ENCODE results near the gene PCAT6. TPM values are rescaled to one million over a fixed set of nuclear protein-coding genes. Genes with fewer than 3 reads are reported as not detected.

Gene PCAT6
- polyA plus RNA-seq, 6 donors from 2014 or later = 0.83 TPM; not detected in 5

Other genes starting within 250 kb of the PCAT6 start
- under 1 TPM in 2 of 6 donors, not detected in 4; 0.11 to 0.12 TPM for gene SYT2, start 100.5 kb upstream of the PCAT6 start, polyA plus RNA-seq (ENCODE audit: low read depth in 6 of 6)
- gene KDM5B, start 2.5 kb upstream of the PCAT6 start, polyA plus RNA-seq (ENCODE audit: low read depth in 6 of 6) = 10 to 100 TPM in 5 of 6 donors, 1 to 10 TPM in 1; 4.1 to 24.4 (median 17.1) TPM
- 10 to 100 TPM; 13.9 to 25.0 (median 19.1) TPM for gene RABIF, start 78.2 kb downstream of the PCAT6 start, polyA plus RNA-seq (ENCODE audit: low read depth in 6 of 6)
- 10 to 100 TPM; 16.3 to 34.1 (median 25.4) TPM for gene KLHL12, start 116.3 kb downstream of the PCAT6 start, polyA plus RNA-seq (ENCODE audit: low read depth in 6 of 6)
- 100 to 1,000 TPM in 4 of 6 donors, 10 to 100 TPM in 2; 81.7 to 162 (median 108) TPM for gene ADIPOR1, start 147.4 kb downstream of the PCAT6 start, polyA plus RNA-seq (ENCODE audit: low read depth in 6 of 6)
- 10 to 100 TPM; 51.2 to 74.1 (median 58.9) TPM for gene CYB5R1, start 156.3 kb downstream of the PCAT6 start, polyA plus RNA-seq (ENCODE audit: low read depth in 6 of 6)
- 10 to 100 TPM; 41.0 to 60.3 (median 54.9) TPM for gene TMEM183A, start 196.4 kb downstream of the PCAT6 start, polyA plus RNA-seq (ENCODE audit: low read depth in 6 of 6)
- not detected for gene PPFIA4, start 215.5 kb downstream of the PCAT6 start, polyA plus RNA-seq (ENCODE audit: low read depth in 6 of 6)